IPS DF 19.7 (cell line): ENCODE measurements around the gene UBE2J2.

Experiments
- DNase-seq: peaks from one replicate; pipeline ENCODE4 v3.0.0-alpha.2; 2013; ENCODE audit warnings: low read depth, low spot score

The UBE2J2 gene

DNA sequence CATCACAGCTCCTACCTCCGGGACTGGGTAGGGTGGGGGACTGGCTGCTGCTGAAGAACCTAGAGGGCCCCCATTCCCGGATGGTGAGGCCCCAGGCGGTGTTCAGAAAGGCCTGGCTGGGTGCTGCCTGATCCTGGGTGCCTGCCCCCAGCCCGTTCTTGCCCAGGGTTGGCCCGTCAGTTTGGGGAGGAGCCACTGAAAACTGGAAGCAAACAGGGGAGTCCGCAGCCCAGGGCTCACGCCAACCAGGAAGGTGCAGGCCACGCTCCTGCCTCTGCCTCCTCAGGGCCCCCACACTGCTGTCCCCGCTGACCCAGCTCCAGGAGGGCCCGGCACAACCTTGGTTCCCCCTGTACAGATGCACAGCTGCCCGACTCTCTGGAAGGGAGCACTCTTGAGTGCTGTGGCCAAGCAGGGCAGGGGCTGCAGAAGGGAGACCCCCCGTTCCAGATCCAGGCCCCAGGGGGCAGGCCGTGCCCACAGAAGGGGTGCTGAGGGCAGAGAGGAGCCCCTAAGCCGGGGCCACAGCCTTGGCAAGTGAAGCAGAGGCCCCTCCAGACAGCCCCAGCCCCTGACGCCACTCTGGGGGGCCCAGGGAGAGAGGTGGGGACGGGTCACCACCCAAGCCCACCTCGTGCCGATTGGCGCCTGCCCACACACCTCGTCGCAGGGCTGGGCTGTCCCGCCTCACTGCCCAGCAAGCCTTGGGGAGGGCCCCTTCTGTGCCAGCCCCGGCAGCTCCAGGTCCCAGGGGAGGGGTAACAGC lies 32.6 kb downstream of the UBE2J2 start:
- no peak for DNase-seq

DNA sequence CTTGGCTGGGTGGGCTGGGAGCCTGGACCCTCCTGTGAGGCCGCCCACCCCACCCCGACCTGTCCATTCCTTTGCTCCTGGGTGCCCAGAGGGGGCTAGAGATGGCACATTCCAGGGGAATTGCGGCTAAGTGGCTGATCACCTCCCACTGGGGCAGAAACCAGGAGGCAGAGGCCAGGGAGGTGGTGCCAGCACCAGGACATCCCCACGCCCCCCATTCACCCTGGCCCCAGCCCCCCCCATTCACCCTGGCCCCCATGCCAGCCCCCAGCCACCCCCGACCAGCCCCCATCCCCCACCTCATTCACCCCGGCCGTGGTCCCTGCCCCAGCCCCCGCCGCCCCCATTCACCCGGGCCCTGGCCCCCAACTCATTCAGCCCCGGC lies 33.3 kb downstream of the UBE2J2 start:
- DNase-seq = no peak

DNA sequence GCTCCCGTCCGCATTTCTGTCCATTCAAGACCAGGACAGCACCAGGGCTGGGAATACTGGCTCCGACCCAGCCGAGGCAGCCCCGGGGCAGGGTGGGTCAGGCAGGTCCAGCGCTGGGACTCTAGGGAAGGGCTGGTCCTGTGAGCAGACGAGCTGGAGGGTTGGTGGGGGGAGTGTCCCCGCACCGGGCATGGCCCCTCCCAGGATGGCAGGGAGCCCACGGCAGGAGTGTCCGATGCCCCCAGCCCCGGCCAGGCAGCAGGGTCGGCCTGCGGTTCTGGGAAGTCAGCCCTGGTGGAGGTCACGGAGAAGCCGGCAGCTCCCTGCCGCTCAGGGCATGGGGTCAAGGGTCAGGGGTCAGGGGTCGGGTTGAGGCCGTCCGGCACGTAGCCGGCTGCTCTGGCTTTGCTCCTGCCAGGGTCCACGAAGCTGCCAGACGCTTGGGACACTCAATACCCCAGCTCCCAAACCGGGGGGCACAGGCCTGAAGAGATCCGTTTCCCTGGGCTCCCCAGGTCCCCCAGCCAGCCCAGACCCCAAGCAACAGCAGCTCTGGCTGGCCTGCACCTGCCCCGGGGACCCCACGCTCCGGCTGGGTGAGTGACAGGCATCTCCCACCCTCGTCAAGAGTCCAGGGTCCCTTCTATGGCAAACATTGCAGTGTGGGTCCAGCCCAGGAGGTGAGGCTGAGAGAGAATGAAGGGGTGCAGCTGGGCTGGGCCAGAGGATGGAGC lies 33.9 kb downstream of the UBE2J2 start:
- DNase-seq = no peak

DNA sequence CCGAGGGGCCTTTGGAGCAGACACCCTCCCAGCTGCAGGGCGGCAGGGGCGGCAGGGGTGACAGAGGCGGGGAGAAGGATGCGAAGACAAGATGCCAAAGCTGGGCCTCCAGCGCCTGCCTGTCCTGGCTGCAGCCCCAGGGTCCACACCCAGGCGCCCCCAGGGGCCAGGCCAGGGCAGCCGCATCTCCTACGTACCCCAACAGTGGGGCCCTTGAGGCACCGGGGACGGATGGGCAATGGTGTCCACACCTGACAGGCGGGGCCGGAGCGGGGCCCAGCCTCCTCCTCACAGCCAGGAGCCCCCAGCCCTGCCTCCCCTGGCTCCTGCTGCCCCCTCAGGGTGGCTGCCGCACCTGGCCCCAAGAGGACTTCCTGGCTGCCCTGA lies 34.4 kb downstream of the UBE2J2 start:
- DNase-seq = no peak

DNA sequence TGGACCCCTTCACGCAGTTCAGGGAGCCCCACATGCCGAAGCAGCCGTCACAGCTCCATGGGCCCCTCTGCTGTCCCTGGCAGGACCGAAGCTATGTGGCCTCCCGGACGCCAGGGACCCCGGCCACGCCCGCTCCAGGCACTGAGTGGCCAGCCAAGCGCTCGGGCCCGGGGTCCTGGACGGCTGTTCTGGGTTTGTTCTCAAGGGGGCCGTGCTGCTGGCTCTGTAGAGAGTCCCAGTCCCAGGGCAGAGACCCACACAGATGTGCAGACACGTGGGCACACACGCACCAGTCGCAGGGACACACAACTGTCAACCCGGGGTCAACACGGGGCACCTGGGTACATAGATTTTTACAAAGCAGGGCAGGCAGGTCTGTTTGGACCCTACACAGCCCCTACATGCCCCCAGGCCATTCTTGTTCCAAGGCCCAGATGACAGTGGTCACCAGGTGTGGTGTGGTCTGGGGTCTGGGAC lies 34.9 kb downstream of the UBE2J2 start:
- DNase-seq = no peak

DNA sequence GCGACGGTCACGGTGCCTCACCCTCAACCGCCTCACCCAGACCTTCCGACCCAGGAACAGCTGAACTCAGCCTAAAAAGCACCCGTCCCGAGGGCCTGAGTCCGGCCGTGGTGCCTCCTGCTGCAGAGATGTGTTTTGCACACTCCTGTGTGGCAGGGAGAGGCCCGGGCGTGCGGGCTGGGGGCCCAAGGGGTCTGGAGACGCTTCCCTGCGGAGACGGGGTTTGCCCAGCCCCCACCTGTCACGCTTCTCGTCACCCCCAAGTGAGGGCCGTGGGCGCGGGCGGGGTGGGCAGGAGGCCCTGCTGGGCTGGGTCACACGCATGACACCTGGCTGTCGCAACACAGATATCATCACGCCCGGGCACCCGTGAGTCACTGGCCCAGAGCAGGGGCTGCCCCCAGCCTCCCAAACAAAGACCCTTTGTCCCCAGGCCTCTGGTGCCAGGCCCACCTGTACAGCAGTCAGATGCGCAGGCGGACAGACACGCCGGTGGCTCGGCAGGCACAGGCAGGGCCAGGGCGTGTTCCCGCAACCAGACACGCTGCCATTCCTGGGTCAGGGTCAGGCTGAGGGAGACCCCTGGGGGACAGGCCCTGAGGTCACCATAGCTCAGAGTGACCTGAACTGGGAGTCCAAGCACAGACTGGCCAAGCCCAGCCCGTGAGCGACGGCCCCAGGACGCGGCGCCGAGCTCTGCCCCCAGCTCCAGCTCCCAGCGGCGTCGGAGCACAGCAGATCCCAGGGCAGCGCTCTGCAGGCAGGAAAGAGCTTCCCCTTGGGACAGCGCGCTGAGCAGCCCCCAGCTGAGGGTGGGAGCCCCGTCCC lies 35.6 kb downstream of the UBE2J2 start:
- DNase-seq = no peak

DNA sequence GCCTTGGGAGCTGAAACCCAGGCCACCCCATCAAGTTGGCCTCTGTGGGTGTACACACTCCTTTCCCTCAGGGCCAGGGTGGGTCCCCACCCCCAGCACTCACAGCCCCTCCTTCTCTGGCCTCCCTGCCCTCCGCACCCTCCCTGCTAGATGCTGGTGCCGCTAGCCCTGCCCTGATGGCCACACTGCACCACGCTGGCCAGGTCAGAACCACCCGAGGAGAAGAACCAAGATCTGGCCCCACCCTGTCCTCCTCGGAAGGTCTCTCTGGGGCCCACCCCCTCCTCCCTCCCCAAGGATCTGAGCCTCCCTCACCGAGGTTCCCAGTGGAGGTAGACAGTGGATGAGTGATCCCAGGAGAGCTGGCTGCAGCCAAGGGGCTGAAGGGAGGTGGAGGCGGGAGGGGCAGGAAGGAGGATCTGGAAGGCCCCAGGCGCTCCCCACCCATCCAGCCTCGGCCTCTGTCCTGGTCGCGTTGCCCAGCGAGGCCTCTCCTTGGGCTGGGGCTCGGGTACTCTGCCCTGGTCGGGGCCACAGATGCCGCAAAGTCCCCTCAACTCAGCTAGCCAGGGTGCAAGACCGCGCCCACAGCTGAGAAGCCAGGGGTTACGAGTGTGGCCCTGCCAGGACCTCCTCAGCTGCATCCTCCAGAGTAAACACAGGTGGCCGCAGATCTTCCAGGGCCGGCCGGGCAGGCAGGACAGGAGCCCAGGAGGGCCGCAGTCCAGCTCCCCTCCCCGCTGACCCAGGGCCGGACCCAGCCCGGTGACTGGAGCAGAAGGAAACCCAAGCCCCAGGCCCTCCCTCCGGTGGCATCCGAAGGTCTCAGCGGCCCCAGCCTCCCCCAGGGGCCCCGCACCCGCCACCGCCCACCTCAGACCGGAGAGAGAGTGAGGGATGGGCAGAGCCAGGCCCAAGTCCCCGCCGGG lies 36.4 kb downstream of the UBE2J2 start:
- DNase-seq = no peak

DNA sequence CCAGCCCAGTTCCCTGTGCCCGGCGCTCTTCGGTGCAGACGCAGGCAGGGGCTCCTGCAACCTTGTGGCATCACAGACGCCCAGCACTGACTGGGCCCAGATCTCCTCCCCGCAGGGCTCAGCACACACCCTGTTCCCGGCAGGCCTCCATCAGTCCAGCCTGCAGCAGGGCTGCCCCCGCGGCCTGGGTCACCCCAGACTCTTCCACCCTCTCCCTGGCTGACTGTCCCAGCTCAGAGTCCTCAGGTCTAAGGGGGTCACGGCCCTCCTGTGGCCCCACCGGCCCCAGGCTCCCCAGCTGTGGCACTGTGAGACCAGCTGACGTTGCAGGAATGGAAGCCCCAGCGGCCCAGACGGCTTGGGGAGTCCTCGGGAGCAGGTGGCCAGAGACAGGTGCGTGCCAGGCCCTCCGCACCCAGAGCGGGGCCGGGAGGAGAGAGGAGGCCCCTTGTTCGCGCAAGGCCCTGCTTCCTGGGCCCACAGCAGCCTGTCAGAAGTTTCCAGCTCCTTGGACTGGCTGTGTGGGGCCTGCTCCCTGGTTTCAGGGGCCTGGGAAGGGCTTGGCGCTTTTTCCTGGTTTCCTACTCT lies 37.4 kb downstream of the UBE2J2 start:
- no peak for DNase-seq

DNA sequence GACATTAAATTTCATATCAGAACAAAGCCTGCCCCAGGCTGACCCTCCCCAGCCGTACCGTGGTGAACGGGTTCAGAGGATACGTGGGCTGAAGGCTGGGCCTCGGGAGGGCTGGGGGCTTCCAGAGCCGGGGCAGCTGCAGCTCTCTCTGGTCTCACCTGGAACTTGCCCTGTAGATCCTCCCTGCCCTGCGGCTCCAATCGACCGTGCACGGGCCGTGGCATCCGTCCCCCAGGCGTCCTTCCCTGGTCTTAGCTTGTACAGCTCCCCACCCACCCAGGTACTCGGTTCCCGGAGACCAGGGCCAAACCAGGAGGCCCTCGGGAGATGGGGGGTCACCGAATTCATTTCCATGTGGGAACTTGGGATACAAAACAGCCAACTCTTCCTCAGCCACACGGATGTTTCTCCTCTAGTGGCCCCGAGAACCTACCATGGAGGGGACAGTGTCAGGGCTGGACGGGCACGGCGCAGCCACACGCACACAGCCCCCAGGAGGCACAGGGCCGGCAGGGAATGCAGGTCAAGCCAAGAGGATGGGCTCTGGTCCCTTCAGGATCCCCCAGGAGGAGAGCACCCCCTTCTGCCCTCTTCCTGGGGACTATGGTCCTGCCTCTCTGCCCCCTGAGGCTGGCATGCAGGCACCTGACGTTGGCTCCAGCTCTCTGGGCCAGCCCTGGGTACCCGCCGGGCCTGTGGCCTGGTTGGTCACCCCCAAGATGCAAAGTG lies 38.5 kb downstream of the UBE2J2 start:
- no peak for DNase-seq

DNA sequence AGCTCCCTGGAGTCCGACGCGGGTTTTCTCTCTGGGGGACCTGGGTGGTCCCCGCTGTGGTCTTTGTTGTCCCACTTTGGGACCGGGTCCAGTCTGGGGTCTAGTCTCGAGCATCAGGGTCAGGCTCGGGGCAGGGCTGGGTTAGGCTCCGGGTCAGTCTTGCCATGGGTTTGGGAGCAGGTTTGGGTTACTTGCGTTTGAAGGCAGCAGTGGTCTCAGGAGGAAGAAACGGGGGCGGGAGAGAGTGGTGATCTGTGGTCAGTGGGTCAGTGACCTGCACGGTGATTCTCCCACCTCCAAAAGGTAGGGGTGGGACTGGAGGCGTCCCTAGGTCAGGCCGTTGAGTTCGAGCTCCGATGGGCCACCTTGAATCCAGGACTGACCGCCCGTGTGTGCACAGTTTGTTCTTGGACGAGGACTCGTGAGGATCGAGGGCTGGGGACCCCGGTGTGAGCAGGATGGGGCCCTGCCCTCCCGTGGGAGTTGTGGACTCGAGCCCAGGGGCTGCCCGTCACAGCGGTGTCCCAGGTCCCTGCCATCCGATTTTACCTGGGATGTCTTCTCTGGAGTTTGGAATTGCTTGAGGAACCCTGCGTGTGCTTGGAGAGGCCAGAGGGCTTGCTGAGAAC lies 39.4 kb downstream of the UBE2J2 start:
- no peak for DNase-seq

DNA sequence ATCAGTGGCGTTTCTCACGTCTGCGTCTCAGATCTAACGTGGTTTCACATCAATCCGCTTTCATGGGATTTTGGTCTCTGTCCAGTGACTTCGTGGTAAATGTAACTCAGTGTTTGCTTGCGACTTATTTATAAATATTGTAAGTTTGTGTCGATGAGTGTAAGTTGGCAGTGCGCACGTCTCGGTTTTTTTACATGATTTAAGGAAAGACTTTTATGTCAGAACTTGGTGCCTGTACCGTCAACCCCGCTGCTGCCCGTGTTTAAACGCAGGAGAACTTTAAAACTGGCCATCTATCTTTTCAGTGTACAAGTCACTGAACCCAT lies 40.1 kb downstream of the UBE2J2 start:
- no peak for DNase-seq

DNA sequence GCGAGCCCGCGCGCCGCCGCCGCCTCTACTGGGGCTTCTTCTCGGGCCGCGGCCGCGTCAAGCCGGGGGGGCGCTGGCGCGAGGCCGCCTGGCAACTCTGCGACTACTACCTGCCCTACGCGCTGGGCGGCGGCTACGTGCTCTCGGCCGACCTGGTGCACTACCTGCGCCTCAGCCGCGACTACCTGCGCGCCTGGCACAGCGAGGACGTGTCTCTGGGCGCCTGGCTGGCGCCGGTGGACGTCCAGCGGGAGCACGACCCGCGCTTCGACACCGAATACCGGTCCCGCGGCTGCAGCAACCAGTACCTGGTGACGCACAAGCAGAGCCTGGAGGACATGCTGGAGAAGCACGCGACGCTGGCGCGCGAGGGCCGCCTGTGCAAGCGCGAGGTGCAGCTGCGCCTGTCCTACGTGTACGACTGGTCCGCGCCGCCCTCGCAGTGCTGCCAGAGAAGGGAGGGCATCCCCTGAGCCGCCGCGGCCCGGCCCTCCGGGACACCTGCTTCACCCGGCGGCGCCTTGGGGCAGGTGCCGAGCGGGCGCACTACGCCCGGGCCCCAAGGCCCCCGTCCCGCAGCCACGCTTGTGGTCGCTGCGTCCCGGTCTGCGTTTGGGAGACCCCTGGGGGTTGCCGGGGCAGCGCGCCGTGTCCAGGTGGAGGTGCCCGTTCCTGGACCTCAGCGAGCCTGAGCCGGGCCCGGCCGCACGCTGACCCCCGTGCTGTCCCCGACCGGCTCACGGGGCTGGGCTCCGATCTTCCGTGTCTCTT lies 40.7 kb downstream of the UBE2J2 start:
- DNase-seq = no peak

DNA sequence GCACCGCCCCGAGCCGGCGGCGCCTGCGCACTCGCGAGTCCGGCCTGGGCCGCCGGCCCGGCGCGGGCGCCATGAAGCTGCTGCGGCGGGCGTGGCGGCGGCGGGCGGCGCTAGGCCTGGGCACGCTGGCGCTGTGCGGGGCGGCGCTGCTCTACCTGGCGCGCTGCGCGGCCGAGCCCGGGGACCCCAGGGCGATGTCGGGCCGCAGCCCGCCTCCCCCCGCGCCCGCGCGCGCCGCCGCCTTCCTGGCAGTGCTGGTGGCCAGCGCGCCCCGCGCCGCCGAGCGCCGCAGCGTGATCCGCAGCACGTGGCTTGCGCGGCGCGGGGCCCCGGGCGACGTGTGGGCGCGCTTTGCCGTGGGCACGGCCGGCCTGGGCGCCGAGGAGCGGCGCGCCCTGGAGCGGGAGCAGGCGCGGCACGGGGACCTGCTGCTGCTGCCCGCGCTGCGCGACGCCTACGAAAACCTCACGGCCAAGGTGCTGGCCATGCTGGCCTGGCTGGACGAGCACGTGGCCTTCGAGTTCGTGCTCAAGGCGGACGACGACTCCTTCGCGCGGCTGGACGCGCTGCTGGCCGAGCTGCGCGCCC lies 41.4 kb downstream of the UBE2J2 start, which contains the start of gene B3GALT6:
B3GALT6 (plus strand) TSS at position 30 of the 588 bp plus-strand sequence; CDS start at position 72, 42 bp downstream.
- no peak for DNase-seq

DNA sequence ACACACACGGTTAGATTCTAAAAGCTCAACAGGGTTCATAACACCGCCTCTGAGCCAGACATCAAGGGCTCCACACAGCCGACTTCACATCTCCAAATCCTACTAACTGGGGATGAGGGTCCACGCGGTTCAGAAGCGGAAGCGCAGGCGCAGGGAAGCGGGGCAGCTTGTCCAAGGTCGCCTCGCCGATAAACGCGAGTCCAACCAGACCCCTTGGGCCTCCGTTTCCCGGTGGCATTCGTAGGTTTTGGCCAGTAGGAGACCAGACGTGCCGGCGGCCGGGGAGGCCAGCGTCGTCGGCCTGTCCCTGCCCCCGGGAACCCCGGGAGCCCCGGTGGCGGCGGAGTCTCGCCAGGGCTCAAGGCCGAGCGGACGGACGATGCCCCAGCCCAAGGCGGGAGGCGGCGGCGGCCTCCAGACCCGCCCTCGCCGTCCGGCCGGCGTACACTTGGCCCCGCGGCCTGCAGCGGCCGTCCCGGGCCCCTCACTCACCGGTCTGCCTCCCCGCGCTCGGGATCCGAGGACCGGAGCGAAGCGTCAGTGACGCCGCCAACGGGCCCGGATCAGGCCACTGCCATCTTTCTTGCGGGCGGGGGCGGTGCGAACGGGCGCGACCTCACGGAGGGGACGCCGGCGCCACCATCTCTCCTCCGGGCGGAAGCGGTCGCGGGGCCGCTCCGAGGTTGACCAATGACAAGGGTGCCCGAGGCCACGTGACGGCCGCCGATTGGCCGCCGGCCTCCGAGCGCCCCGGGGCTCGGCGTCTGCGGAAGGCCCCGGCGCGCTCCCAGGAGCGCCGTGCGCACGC lies 42.0 kb downstream of the UBE2J2 start, which contains the start of gene SDF4:
SDF4 (minus strand) TSS at position 602 of the 808 bp plus-strand sequence. CDS start 3,229 bp downstream, outside the sequence.
- peak; percentile 75 for DNase-seq

DNA sequence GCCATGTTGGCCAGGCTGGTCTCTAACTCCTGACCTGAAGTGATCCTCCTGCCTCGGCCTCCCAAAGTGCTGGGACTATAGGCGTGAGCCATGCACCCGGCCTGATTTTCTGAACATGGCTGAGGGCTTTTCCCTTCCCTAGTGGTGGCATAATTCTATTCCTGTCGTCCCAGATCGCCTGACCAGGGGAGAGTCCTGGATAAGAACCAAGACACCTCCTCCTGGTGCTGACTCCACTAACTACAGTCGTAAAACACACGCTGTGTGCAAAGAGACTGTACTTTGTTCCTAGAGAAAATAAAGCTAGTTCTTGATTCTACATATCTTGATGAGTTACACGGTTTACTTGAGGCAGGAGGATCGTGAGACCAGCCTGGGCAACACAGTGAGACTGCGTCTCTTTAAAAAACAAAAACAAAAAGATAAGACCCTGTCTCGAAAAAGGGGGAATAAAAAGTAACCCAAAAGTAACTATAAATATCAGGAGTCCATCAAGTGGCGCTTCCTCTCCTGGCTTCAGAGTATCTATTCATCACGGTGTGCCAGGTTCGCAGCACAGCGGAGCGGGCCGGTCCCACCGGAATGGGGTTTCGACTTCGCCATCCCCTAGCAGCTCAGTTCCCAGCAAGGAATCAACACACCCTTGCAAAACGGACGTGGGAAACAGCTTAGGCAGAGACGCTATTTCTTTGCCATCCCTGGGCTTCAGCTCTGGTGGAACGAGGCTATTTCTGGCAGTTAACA lies 42.8 kb downstream of the UBE2J2 start:
- DNase-seq = no peak

DNA sequence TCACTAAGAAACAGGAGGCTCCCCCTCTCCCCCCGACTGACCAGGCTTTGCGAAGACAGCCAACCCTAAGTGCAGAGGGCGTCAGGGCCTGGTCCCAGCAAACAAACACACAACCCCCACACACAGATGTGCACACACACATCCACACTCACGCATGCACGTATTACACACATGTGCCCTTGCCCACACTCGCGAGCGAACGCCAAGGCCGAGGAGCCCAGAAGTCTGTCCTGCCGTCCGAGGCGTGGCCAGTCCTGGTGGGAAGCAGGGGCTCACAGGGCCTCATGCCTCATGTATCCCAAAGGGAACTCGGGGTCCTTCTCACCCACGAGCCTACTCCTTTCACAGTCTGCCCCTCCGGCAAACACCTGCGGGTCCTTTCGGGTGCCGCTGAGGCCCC lies 43.9 kb downstream of the UBE2J2 start:
- DNase-seq = no peak
